Activated CD4-positive, alpha-beta T cell treated with anti-CD3 and anti-CD28 coated beads, Interleukin-2, amount 50 U/mL, for 16 hours (primary cell): ENCODE data around the gene TEX30.
"Not testable (repeated sequence)": the region's sequence is repeated elsewhere in the genome, so short reads cannot be mapped to it uniquely, and the experiment has no call there.

Experiments used
- DNase-seq: peaks from one replicate; pipeline ENCODE4 v3.0.0-alpha.2; 2020

Gene TEX30

GRCh38 chr13:102773441-102774213 lies at the start of gene TEX30:
TEX30 (minus strand) TSS chr13:102773786; CDS start chr13:102770026, 3,760 bp downstream.
- DNase-seq = peak; percentile 88

- DNase-seq = no peak
Measured at GRCh38 chr13:102817907-102818306, 44.3 kb upstream of the TEX30 start.

- DNase-seq = no peak
Measured at GRCh38 chr13:102817241-102817640, 43.7 kb upstream of the TEX30 start.

GRCh38 chr13:102816708-102817107 lies 43.1 kb upstream of the TEX30 start:
- DNase-seq = no peak

GRCh38 chr13:102815788-102816187 lies 42.2 kb upstream of the TEX30 start:
- no peak for DNase-seq

- DNase-seq = no peak
Measured at GRCh38 chr13:102814793-102815192, 41.2 kb upstream of the TEX30 start.

- peak; percentile 3 for DNase-seq
Measured at GRCh38 chr13:102814025-102814607, 40.5 kb upstream of the TEX30 start.

- no peak for DNase-seq
Measured at GRCh38 chr13:102812611-102813287, 39.2 kb upstream of the TEX30 start.

GRCh38 chr13:102807699-102808098 lies 34.1 kb upstream of the TEX30 start:
- no peak for DNase-seq

- DNase-seq = no peak
Measured at GRCh38 chr13:102805680-102806079, 32.1 kb upstream of the TEX30 start.

GRCh38 chr13:102800145-102801041 lies 26.8 kb upstream of the TEX30 start:
- DNase-seq = peak; percentile 86

- peak; percentile 5 for DNase-seq
Measured at GRCh38 chr13:102799426-102800144, 26.0 kb upstream of the TEX30 start.

GRCh38 chr13:102798581-102799425 lies 25.2 kb upstream of the TEX30 start, which contains the start of the genes BIVM and POGLUT2:
BIVM (plus strand) TSS chr13:102799119; CDS start chr13:102807268, 8,149 bp downstream.
POGLUT2 (minus strand) TSS chr13:102798976; CDS start chr13:102798670, 306 bp downstream.
- peak; percentile 95 for DNase-seq

GRCh38 chr13:102793611-102794355 lies 20.2 kb upstream of the TEX30 start:
- no peak for DNase-seq

- no peak for DNase-seq
Measured at GRCh38 chr13:102792396-102792795, 18.8 kb upstream of the TEX30 start.

- no peak for DNase-seq
Measured at GRCh38 chr13:102788683-102789082, 15.1 kb upstream of the TEX30 start.

- no peak for DNase-seq
Measured at GRCh38 chr13:102784483-102784882, 10.9 kb upstream of the TEX30 start.

- DNase-seq = no peak
Measured at GRCh38 chr13:102781591-102781990, 8.0 kb upstream of the TEX30 start.

- DNase-seq = not testable (repeated sequence)
Measured at GRCh38 chr13:102780656-102781055, 7.1 kb upstream of the TEX30 start.
